Measurements from ENCODE around the gene TENM3. TPM values are rescaled to one million over a fixed set of nuclear protein-coding genes. Genes with fewer than 3 reads are reported as not detected.

The TENM3 gene
- polyA plus RNA-seq, 4 donors, result 15.3 to 18.0 (median 17.9) TPM

GRCh38 chr4:182324282-182324681, 81.1 kb downstream of the TENM3 start:
- no peak for DNase-seq (ENCODE audit: low read depth in 4 of 4, low spot score in 3 of 4)

DNA sequence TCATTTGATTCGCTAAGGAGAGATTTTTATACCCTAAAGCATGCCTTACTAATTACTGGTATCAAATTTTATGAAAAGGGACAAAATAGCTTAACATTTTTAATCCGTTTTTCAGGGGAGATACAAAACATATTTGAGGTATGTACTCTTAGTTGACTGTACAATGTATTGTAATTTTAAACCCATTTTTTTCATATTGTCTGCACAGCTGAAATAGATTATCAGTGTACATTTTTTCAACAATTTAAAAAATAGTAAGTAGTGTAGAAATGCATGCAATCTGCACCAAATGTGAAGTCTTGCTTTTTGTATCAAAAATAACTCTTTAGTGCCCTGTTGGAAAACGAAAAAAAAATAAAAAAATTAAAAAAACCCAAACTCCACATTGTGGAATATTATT, 82.2 kb downstream of the TENM3 start:
- no peak for DNase-seq (ENCODE audit: low read depth in 4 of 4, low spot score in 3 of 4)

GRCh38 chr4:182325848-182326255, 82.7 kb downstream of the TENM3 start:
- no peak for DNase-seq (ENCODE audit: low read depth in 4 of 4, low spot score in 3 of 4)

DNA sequence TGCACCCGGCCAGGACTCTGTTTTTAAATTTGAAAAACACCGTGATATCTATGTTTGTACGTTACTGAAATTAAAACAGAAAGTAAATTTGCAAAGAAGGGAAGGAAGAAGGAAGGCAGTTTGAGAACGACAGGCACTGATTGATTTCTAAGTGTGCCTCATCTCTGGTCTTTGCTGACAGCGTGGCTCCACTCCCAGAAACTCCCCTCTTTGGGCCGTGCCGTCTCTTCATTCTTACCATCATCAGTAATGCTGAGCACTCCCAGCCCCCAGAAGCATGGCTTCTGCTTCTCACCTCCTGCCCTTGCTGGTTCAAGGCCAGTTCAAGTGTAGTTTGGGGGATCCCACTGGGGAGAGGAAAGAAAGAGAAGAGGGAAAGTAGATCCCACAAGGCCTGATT, 85.3 kb downstream of the TENM3 start:
- DNase-seq (ENCODE audit: low read depth in 4 of 4, low spot score in 3 of 4), result no peak

GRCh38 chr4:182337366-182337765, 94.2 kb downstream of the TENM3 start:
- no peak for DNase-seq (ENCODE audit: low read depth in 4 of 4, low spot score in 3 of 4)

DNA sequence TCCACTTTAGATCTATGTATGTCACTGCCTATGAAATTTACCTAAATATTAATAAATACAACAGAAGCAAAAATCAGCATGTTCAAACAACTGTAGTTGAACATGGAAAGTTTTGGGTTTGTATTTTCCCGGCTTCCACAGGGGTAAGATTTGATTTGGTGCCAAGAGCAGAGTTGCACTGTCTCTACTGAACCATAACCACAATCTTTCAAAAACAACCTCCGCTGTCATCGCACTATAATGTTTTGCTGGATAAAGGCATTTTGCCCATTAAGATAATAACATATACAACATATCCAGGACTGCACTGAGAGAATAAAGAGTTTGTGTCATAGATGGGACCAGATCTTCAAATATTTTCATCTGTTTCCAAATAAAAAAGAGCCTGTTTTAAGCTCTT, 94.9 kb downstream of the TENM3 start:
- no peak for DNase-seq (ENCODE audit: low read depth in 4 of 4, low spot score in 3 of 4)

DNA sequence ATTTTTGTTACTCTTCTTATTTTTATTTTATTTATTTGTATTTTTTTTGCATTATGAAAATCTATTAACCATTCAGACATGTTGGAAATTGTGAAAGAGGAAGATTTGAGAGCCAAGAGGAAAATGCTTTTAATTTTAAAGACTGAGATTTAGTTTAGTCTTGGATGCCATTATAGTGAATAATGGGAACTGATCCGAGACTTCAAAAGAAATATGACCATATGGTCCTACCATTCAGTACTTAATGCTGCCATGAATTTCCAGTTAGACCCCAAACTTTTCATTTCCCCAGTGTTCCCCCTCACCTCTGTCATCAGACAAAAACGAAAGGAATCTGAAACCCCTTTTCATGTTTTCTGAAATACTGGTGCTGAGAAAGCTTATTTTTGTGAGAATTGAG, 95.5 kb downstream of the TENM3 start:
- DNase-seq (ENCODE audit: low read depth in 4 of 4, low spot score in 3 of 4), result no peak

- DNase-seq (ENCODE audit: low read depth in 4 of 4, low spot score in 3 of 4), result no peak
Measured at GRCh38 chr4:182339221-182339641, 96.0 kb downstream of the TENM3 start.

GRCh38 chr4:182343453-182343852, 100.3 kb downstream of the TENM3 start:
- no peak for DNase-seq (ENCODE audit: low read depth in 4 of 4, low spot score in 3 of 4)

GRCh38 chr4:182344968-182345367, 101.8 kb downstream of the TENM3 start:
- no peak for DNase-seq (ENCODE audit: low read depth in 4 of 4, low spot score in 3 of 4)

GRCh38 chr4:182346250-182346649, 103.0 kb downstream of the TENM3 start:
- no peak for DNase-seq (ENCODE audit: low read depth in 4 of 4, low spot score in 3 of 4)

GRCh38 chr4:182346675-182347375, 103.6 kb downstream of the TENM3 start:
- no peak for DNase-seq (ENCODE audit: low read depth in 4 of 4, low spot score in 3 of 4)

DNA sequence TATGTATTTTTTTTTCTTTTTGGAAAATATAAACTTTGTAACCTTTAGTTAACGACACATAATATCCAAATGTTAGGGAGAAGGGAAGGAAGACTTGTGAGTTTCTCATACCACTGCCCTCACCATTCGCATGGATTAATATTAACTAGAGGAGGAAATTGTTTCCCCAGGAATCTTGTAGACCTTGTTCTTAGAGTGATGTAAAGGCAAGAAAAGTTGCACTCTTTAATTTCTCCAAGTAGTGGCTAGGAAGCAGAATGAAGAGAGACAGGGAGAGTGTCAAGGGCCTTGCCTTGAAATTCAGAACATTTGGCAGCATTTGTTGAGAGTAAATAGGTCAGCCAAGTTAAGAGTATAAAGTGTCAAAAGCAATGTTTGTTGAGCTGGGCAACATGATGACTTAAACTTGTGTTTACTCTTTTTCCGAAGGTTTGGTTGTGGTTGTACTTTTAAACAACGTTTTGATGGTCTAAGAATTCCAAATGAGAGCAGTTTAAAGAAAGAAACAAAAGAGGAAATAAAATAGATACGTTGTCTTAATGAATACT, 105.7 kb downstream of the TENM3 start:
- DNase-seq (ENCODE audit: low read depth in 4 of 4, low spot score in 3 of 4), result peak in 1 of 4 donors; percentile 20

DNA sequence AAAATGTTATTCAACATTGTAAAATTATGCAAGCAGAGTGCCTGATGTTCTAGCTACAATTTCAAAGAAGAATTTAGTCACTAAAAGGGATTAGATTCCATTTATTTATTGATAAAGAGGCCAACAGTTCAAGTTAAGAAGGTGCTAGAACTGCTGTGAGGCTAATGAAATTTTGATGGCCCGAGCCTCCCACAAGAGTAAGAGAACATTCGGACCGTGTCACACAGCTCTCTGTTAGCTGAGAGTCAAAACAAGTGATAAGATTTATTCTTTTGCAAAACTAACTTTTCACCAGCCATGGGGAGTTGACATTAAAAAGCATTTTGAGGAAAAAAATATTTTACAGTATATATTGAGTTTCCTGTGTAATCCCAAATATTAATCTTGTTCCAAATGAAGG, 106.8 kb downstream of the TENM3 start:
- no peak for DNase-seq (ENCODE audit: low read depth in 4 of 4, low spot score in 3 of 4)

DNA sequence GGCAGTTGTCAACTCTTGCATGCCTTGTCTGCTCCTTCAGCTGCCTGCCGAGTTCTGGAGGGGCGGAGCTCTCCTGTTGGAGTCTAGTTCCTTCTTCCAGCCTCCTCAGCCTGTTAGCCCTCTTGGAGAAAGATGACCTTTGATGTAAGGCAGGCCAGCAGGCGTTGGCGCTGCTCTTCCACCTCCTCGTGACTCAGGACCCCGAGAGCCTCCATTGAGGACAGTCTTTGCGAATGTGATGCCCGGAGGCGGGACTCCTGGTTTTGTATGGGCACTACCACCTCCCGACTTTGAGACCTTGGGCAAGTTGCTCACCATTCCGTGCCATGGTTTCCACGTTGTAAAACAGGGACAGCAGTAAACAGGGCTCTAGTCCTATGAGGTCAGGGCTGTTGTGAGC, 108.3 kb downstream of the TENM3 start:
- no peak for DNase-seq (ENCODE audit: low read depth in 4 of 4, low spot score in 3 of 4)

DNA sequence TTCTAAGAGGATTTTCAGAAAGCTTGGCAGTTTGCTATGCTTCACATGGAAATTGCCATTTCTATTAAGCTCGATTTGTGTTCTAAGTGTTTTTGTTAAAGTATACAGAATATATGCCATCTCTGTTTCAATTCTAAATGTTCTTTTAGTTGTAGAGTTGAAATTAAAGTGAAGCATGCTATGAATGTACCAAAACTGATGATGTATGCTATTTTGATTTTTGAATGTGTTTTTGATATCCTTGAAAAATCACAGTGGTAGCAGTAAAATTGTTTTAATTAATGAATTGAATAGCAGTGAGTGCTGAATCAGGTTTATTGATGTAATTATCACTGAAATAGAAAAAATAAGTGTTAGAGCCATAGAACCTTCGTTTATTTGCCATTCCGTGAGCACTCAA, 110.9 kb downstream of the TENM3 start:
- DNase-seq (ENCODE audit: low read depth in 4 of 4, low spot score in 3 of 4), result no peak

GRCh38 chr4:182354867-182355266, 111.7 kb downstream of the TENM3 start:
- no peak for DNase-seq (ENCODE audit: low read depth in 4 of 4, low spot score in 3 of 4)

DNA sequence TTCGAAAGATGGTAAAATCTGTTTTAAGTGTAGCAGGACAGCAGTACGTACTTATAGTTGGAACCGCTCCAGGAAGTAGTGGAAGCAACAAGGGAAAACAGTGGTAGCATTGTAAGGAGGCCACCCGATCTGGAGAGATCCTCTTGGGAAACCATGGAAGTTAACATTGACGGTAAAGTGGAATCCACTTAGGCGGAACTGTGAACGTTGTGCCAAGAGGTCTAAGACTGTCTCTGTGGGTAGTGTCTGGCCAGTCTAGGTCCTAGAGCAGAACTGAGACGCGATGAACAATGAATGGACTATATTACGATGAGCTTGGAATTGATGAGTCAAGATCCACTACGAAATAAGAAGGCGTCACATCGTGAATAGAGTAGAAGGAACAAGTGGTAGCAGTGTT, 124.0 kb downstream of the TENM3 start:
- no peak for DNase-seq (ENCODE audit: low read depth in 4 of 4, low spot score in 3 of 4)

DNA sequence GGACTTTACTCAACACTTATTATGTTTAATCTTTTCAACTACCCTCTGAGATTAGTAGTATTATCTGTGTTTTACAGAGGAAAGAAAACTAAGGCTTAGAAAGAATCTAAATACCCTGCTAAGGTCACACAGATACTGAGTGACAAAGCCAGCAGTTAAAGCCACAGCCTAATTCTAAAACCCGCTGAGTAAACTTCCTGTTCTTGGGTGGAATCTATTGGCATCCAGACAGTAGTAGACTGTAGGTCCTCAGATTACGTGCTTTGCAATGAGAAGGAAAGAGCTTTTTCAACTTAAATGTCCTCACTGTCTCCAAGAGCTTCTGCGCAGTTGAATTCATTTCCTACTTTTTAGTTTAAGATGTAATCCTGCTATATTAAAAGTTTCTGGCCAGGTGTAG, 126.0 kb downstream of the TENM3 start:
- no peak for DNase-seq (ENCODE audit: low read depth in 4 of 4, low spot score in 3 of 4)

GRCh38 chr4:182370491-182370890, 127.3 kb downstream of the TENM3 start:
- no peak for DNase-seq (ENCODE audit: low read depth in 4 of 4, low spot score in 3 of 4)

DNA sequence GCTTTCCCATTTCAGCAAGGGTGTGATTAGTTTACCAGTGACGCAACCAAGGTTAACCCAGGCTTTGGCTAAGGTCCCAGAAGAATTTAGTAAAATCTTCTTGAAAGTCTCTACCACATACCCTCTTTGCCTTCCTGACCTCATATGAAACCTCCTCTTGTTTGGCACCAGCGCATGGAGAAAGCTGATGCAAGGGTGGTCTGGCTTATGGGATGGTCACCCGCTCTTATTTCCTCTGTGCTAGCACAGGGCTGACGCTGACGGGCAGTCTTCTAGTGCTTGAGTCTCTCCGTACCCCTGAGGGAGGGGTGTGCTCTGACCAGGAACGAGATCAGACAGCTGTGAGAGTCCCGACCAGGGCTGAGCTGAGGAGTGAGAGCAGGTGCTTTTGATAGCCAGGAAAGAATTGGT, 137.6 kb downstream of the TENM3 start:
- no peak for DNase-seq (ENCODE audit: low read depth in 4 of 4, low spot score in 3 of 4)

- no peak for DNase-seq (ENCODE audit: low read depth in 4 of 4, low spot score in 3 of 4)
Measured at GRCh38 chr4:182382941-182383340, 139.7 kb downstream of the TENM3 start.

DNA sequence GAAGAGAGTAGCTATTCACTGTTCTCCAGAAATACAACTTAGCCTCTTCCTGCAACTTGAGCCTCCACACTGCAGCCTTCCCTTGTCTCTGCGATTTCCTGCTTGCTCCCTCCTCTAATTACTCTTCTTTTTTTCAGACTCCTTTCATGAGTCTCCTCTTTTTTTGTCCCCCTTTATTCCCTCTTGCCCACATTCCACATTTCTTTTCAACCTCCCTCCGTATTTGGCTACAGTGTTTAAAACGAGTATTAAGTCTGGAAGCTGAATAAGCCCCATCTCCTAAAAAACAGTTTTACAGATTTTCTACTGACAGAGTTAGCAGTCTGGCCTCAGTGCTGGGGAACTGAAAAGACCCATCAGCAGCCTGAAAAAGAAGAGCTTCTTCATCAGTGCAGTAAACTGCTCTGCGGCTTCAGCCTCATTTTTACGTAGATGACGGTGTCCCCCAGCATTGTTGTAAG, 141.5 kb downstream of the TENM3 start:
- no peak for DNase-seq (ENCODE audit: low read depth in 4 of 4, low spot score in 3 of 4)

Measured in right renal pelvis (tissue), 4 donors.